Activated T-cell treated with anti-CD3 and anti-CD28 coated beads for 48 hours (primary cell): ENCODE data around the gene TBC1D32.
A peak's percentile ranks its signal among the peaks of the same experiment; 100 is the strongest.
"Not testable (repeated sequence)": the region's sequence is repeated elsewhere in the genome, so short reads cannot be mapped to it uniquely, and the experiment has no call there.

Experiments
- DNase-seq: peaks from one replicate; pipeline ENCODE4 v3.0.0-alpha.2; 2020; ENCODE audit warnings: low read depth

TBC1D32 gene

GRCh38 chr6:121334299-121335086 is at the start of gene TBC1D32:
TSS of gene TBC1D32 (minus strand) at chr6:121334480. CDS start at chr6:121334430, 50 bp downstream.
- peak; percentile 88 for DNase-seq

- no peak for DNase-seq
Observed at GRCh38 chr6:121383478-121383877, 49.2 kb upstream of the TBC1D32 start.

GRCh38 chr6:121382467-121383121 is 48.3 kb upstream of the TBC1D32 start:
- no peak for DNase-seq

GRCh38 chr6:121376411-121376810 is 42.1 kb upstream of the TBC1D32 start:
- no peak for DNase-seq

- not testable (repeated sequence) for DNase-seq
Observed at GRCh38 chr6:121374219-121374618, 39.9 kb upstream of the TBC1D32 start.

- DNase-seq: no peak
Observed at GRCh38 chr6:121365536-121366521, 31.5 kb upstream of the TBC1D32 start.

GRCh38 chr6:121356575-121356974 is 22.3 kb upstream of the TBC1D32 start:
- no peak for DNase-seq

GRCh38 chr6:121354764-121355163 is 20.5 kb upstream of the TBC1D32 start:
- DNase-seq: no peak

- DNase-seq: no peak
Observed at GRCh38 chr6:121352941-121353340, 18.7 kb upstream of the TBC1D32 start.

GRCh38 chr6:121351916-121352315 is 17.6 kb upstream of the TBC1D32 start:
- DNase-seq: no peak

- no peak for DNase-seq
Observed at GRCh38 chr6:121349596-121349995, 15.3 kb upstream of the TBC1D32 start.

- no peak for DNase-seq
Observed at GRCh38 chr6:121347484-121347883, 13.2 kb upstream of the TBC1D32 start.

- no peak for DNase-seq
Observed at GRCh38 chr6:121344539-121344938, 10.3 kb upstream of the TBC1D32 start.

- DNase-seq: no peak
Observed at GRCh38 chr6:121339639-121340226, 5.5 kb upstream of the TBC1D32 start.

GRCh38 chr6:121338956-121339355 is 4.7 kb upstream of the TBC1D32 start:
- no peak for DNase-seq

- no peak for DNase-seq
Observed at GRCh38 chr6:121338366-121338765, 4.1 kb upstream of the TBC1D32 start.

- no peak for DNase-seq
Observed at GRCh38 chr6:121335087-121336008, 1.1 kb upstream of the TBC1D32 start.

GRCh38 chr6:121333694-121334093 is 586 bp downstream of the TBC1D32 start:
- not testable (repeated sequence) for DNase-seq

- no peak for DNase-seq
Observed at GRCh38 chr6:121333196-121333595, 1.1 kb downstream of the TBC1D32 start.

GRCh38 chr6:121330516-121330915 is 3.8 kb downstream of the TBC1D32 start:
- no peak for DNase-seq

- DNase-seq: no peak
Observed at GRCh38 chr6:121321282-121321681, 13.0 kb downstream of the TBC1D32 start.
